Measurements from ENCODE around the gene CHD5.

CHD5 gene

GRCh38 chr1:6106321-6106731, 73.8 kb downstream of the CHD5 start:
- no peak overlapping the region for H3K4me3 ChIP-seq (ENCODE audit: low read length)
- TF ChIP-seq ZNF274 (IDR thresholded peaks at IDR 0.05; ENCODE audit: low read depth, low read length), result no peak

- no peak overlapping the region for H3K4me3 ChIP-seq (ENCODE audit: low read length)
- TF ChIP-seq ZNF274 (IDR thresholded peaks at IDR 0.05; ENCODE audit: low read depth, low read length), result no peak
Measured at GRCh38 chr1:6105763-6106162, 74.4 kb downstream of the CHD5 start.

- no peak for TF ChIP-seq ZNF274 (IDR thresholded peaks at IDR 0.05; ENCODE audit: low read depth, low read length)
- no peak overlapping the region for H3K4me3 ChIP-seq (ENCODE audit: low read length)
Measured at GRCh38 chr1:6105218-6105679, 74.9 kb downstream of the CHD5 start.

- TF ChIP-seq ZNF274 (IDR thresholded peaks at IDR 0.05; ENCODE audit: low read depth, low read length), result no peak
- no peak overlapping the region for H3K4me3 ChIP-seq (ENCODE audit: low read length)
Measured at GRCh38 chr1:6104631-6105030, 75.5 kb downstream of the CHD5 start.

GRCh38 chr1:6103854-6104530, 76.1 kb downstream of the CHD5 start:
- TF ChIP-seq ZNF274 (IDR thresholded peaks at IDR 0.05; ENCODE audit: low read depth, low read length), result no peak
- H3K4me3 ChIP-seq (ENCODE audit: low read length), result no peak overlapping the region

- H3K4me3 ChIP-seq (ENCODE audit: low read length), result no peak overlapping the region
- no peak for TF ChIP-seq ZNF274 (IDR thresholded peaks at IDR 0.05; ENCODE audit: low read depth, low read length)
Measured at GRCh38 chr1:6103111-6103853, 76.8 kb downstream of the CHD5 start.

- TF ChIP-seq ZNF274 (IDR thresholded peaks at IDR 0.05; ENCODE audit: low read depth, low read length), result no peak
- no peak overlapping the region for H3K4me3 ChIP-seq (ENCODE audit: low read length)
Measured at GRCh38 chr1:6102532-6102845, 77.6 kb downstream of the CHD5 start.

- H3K4me3 ChIP-seq (ENCODE audit: low read length), result no peak overlapping the region
- no peak for TF ChIP-seq ZNF274 (IDR thresholded peaks at IDR 0.05; ENCODE audit: low read depth, low read length)
Measured at GRCh38 chr1:6101826-6102531, 78.1 kb downstream of the CHD5 start.

- TF ChIP-seq ZNF274 (IDR thresholded peaks at IDR 0.05; ENCODE audit: low read depth, low read length), result no peak
- no peak overlapping the region for H3K4me3 ChIP-seq (ENCODE audit: low read length)
Measured at GRCh38 chr1:6100861-6101783, 79.0 kb downstream of the CHD5 start.

- H3K4me3 ChIP-seq (ENCODE audit: low read length), result no peak overlapping the region
- TF ChIP-seq ZNF274 (IDR thresholded peaks at IDR 0.05; ENCODE audit: low read depth, low read length), result no peak
Measured at GRCh38 chr1:6099787-6100765, 80.0 kb downstream of the CHD5 start.

- no peak for TF ChIP-seq ZNF274 (IDR thresholded peaks at IDR 0.05; ENCODE audit: low read depth, low read length)
- H3K4me3 ChIP-seq (ENCODE audit: low read length), result no peak overlapping the region
Measured at GRCh38 chr1:6099297-6099696, 80.8 kb downstream of the CHD5 start.

- TF ChIP-seq ZNF274 (IDR thresholded peaks at IDR 0.05; ENCODE audit: low read depth, low read length), result no peak
- H3K4me3 ChIP-seq (ENCODE audit: low read length), result no peak overlapping the region
Measured at GRCh38 chr1:6098303-6099215, 81.6 kb downstream of the CHD5 start.
